ENCODE results near the gene KCNA10. TPM values are rescaled to one million over a fixed set of nuclear protein-coding genes. Genes with fewer than 3 reads are reported as not detected.

Gene KCNA10
- total and polyA plus RNA-seq, 2 experiments from 2014 or later, result not detected

DNA sequence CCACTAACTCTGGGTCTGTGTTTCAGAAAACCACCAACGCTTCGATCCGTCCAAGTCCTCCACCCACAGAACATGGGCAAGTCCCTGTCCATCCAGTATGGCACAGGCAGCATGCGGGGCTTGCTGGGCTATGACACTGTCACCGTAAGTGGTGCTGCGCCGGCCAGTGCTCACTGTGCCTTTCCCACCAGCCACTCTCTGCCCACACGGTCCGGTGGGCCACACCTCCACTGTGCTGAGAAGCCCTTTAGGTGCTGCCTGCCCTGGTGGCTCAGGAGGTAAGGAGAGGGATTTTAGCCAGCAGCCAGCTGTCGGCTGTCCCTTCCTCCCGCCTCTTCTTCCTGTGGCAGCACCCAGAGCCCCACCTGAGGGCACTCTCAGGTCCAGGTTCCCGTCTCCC, 34.2 kb downstream of the KCNA10 start (continued):
- TF ChIP-seq, protein P1, sequence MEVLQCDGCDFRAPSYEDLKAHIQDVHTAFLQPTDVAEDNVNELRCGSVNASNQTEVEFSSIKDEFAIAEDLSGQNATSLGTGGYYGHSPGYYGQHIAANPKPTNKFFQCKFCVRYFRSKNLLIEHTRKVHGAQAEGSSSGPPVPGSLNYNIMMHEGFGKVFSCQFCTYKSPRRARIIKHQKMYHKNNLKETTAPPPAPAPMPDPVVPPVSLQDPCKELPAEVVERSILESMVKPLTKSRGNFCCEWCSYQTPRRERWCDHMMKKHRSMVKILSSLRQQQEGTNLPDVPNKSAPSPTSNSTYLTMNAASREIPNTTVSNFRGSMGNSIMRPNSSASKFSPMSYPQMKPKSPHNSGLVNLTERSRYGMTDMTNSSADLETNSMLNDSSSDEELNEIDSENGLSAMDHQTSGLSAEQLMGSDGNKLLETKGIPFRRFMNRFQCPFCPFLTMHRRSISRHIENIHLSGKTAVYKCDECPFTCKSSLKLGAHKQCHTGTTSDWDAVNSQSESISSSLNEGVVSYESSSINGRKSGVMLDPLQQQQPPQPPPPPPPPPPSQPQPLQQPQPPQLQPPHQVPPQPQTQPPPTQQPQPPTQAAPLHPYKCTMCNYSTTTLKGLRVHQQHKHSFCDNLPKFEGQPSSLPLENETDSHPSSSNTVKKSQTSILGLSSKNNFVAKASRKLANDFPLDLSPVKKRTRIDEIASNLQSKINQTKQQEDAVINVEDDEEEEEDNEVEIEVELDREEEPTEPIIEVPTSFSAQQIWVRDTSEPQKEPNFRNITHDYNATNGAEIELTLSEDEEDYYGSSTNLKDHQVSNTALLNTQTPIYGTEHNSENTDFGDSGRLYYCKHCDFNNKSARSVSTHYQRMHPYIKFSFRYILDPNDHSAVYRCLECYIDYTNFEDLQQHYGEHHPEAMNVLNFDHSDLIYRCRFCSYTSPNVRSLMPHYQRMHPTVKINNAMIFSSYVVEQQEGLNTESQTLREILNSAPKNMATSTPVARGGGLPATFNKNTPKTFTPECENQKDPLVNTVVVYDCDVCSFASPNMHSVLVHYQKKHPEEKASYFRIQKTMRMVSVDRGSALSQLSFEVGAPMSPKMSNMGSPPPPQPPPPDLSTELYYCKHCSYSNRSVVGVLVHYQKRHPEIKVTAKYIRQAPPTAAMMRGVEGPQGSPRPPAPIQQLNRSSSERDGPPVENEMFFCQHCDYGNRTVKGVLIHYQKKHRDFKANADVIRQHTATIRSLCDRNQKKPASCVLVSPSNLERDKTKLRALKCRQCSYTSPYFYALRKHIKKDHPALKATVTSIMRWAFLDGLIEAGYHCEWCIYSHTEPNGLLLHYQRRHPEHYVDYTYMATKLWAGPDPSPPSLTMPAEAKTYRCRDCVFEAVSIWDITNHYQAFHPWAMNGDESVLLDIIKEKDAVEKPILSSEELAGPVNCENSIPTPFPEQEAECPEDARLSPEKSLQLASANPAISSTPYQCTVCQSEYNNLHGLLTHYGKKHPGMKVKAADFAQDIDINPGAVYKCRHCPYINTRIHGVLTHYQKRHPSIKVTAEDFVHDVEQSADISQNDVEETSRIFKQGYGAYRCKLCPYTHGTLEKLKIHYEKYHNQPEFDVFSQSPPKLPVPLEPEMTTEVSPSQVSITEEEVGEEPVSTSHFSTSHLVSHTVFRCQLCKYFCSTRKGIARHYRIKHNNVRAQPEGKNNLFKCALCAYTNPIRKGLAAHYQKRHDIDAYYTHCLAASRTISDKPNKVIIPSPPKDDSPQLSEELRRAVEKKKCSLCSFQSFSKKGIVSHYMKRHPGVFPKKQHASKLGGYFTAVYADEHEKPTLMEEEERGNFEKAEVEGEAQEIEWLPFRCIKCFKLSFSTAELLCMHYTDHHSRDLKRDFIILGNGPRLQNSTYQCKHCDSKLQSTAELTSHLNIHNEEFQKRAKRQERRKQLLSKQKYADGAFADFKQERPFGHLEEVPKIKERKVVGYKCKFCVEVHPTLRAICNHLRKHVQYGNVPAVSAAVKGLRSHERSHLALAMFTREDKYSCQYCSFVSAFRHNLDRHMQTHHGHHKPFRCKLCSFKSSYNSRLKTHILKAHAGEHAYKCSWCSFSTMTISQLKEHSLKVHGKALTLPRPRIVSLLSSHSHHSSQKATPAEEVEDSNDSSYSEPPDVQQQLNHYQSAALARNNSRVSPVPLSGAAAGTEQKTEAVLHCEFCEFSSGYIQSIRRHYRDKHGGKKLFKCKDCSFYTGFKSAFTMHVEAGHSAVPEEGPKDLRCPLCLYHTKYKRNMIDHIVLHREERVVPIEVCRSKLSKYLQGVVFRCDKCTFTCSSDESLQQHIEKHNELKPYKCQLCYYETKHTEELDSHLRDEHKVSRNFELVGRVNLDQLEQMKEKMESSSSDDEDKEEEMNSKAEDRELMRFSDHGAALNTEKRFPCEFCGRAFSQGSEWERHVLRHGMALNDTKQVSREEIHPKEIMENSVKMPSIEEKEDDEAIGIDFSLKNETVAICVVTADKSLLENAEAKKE (CRISPR knock-in tag; IDR thresholded peaks at IDR 0.05), result no peak
- TF ChIP-seq STAT1 (IDR thresholded peaks at IDR 0.05; ENCODE audit: unreplicated experiment), result no peak

DNA sequence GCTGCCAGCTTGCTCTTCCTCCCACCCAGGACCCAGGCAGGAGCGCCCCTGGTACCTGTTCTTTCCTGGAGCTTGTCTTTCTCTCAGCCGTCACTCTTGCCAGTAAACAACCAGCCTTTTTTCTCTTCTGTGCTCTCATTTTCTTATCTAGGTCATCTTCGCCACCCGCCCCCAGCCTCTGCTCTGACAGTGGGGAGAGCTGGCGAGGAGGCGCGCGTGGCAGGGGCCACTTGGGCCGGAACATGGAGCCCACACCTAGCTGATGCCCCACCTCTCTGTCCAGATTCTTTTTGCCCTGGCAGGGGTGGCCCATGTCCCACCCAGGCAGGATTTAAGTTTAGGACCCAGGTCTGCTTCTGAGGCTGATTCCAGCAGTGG, 35.7 kb downstream of the KCNA10 start:
- Histone ChIP-seq H3K9me2 (ENCODE audit: insufficient read depth) (no peaks in the 10 kb centered on the region), H3K4me3 (no peak overlapping the region), H4K20me1 (replicated peaks; ENCODE audit: insufficient read depth) (no peaks in the 10 kb centered on the region), H3K36me3 (ENCODE audit: insufficient read depth) (no peaks in the 10 kb centered on the region), H3K27ac (ENCODE audit: low read depth) (no peak overlapping the region), H3K4me1 (ENCODE audit: insufficient read depth) (peaks cover 11% of the 10 kb centered on the region; the same call in 1 of the 2 replicates), H3K4me2 (no peak overlapping the region), H3K27me3 (ENCODE audit: insufficient read depth) (no peaks in the 10 kb centered on the region), H3K79me2 (replicated peaks; ENCODE audit: insufficient read depth) (no peaks in the 10 kb centered on the region), H3F3A (replicated peaks; ENCODE audit: low read depth) (no peaks in the 10 kb centered on the region), H2AFZ (peak overlapping the region; percentile 83)
- Mint-ChIP-seq H3K4me1 (peaks cover 37% of the 10 kb centered on the region), H3K36me3 (ENCODE audit: low read depth) (no peaks in the 10 kb centered on the region), H3K9me3 (no peaks in the 10 kb centered on the region), H3K27ac (no peak overlapping the region), H3K4me3 (no peak overlapping the region), H3K27me3 (ENCODE audit: insufficient read depth, low read depth, poor library complexity) (peaks cover 11% of the 10 kb centered on the region)
- DNase-seq (ENCODE audit: low spot score), result no peak
- ATAC-seq, result no peak
- TF ChIP-seq STAT1 (IDR thresholded peaks at IDR 0.05; ENCODE audit: unreplicated experiment) (no peak), CREB1 (CRISPR knock-in tag; IDR thresholded peaks at IDR 0.05; ENCODE audit: low read depth) (no peak), NANOG (IDR thresholded peaks at IDR 0.05; ENCODE audit: borderline replicate concordance) (no peak), POLR2AphosphoS5 (IDR thresholded peaks at IDR 0.05; ENCODE audit: low read depth) (no peak), EZH2 (IDR thresholded peaks at IDR 0.05; ENCODE audit: low read depth, unreplicated experiment) (no peak), JUNB (IDR thresholded peaks at IDR 0.05; ENCODE audit: unreplicated experiment) (no peak), ZNF114 (CRISPR knock-in tag; IDR thresholded peaks at IDR 0.05) (no peak), EZH2phosphoT487 (IDR thresholded peaks at IDR 0.05; ENCODE audit: unreplicated experiment) (no peak)
- TF ChIP-seq, protein P2, sequence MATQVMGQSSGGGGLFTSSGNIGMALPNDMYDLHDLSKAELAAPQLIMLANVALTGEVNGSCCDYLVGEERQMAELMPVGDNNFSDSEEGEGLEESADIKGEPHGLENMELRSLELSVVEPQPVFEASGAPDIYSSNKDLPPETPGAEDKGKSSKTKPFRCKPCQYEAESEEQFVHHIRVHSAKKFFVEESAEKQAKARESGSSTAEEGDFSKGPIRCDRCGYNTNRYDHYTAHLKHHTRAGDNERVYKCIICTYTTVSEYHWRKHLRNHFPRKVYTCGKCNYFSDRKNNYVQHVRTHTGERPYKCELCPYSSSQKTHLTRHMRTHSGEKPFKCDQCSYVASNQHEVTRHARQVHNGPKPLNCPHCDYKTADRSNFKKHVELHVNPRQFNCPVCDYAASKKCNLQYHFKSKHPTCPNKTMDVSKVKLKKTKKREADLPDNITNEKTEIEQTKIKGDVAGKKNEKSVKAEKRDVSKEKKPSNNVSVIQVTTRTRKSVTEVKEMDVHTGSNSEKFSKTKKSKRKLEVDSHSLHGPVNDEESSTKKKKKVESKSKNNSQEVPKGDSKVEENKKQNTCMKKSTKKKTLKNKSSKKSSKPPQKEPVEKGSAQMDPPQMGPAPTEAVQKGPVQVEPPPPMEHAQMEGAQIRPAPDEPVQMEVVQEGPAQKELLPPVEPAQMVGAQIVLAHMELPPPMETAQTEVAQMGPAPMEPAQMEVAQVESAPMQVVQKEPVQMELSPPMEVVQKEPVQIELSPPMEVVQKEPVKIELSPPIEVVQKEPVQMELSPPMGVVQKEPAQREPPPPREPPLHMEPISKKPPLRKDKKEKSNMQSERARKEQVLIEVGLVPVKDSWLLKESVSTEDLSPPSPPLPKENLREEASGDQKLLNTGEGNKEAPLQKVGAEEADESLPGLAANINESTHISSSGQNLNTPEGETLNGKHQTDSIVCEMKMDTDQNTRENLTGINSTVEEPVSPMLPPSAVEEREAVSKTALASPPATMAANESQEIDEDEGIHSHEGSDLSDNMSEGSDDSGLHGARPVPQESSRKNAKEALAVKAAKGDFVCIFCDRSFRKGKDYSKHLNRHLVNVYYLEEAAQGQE (IDR thresholded peaks at IDR 0.05; ENCODE audit: unreplicated experiment), result no peak
- TF ChIP-seq, protein P3, sequence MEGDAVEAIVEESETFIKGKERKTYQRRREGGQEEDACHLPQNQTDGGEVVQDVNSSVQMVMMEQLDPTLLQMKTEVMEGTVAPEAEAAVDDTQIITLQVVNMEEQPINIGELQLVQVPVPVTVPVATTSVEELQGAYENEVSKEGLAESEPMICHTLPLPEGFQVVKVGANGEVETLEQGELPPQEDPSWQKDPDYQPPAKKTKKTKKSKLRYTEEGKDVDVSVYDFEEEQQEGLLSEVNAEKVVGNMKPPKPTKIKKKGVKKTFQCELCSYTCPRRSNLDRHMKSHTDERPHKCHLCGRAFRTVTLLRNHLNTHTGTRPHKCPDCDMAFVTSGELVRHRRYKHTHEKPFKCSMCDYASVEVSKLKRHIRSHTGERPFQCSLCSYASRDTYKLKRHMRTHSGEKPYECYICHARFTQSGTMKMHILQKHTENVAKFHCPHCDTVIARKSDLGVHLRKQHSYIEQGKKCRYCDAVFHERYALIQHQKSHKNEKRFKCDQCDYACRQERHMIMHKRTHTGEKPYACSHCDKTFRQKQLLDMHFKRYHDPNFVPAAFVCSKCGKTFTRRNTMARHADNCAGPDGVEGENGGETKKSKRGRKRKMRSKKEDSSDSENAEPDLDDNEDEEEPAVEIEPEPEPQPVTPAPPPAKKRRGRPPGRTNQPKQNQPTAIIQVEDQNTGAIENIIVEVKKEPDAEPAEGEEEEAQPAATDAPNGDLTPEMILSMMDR (conservative IDR thresholded peaks at IDR 0.05; ENCODE audit: low read depth in 2 of 2), result no peak
- TF ChIP-seq, protein P4, sequence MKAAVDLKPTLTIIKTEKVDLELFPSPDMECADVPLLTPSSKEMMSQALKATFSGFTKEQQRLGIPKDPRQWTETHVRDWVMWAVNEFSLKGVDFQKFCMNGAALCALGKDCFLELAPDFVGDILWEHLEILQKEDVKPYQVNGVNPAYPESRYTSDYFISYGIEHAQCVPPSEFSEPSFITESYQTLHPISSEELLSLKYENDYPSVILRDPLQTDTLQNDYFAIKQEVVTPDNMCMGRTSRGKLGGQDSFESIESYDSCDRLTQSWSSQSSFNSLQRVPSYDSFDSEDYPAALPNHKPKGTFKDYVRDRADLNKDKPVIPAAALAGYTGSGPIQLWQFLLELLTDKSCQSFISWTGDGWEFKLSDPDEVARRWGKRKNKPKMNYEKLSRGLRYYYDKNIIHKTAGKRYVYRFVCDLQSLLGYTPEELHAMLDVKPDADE (IDR thresholded peaks at IDR 0.05), result no peak
